ENCODE measurements around the gene ZDHHC14. TPM values are rescaled to one million over a fixed set of nuclear protein-coding genes. Genes with fewer than 3 reads are reported as not detected.

ZDHHC14 gene
- total and polyA plus RNA-seq, 8 donors: 8.2 to 33.2 (median 25.8) TPM

DNA sequence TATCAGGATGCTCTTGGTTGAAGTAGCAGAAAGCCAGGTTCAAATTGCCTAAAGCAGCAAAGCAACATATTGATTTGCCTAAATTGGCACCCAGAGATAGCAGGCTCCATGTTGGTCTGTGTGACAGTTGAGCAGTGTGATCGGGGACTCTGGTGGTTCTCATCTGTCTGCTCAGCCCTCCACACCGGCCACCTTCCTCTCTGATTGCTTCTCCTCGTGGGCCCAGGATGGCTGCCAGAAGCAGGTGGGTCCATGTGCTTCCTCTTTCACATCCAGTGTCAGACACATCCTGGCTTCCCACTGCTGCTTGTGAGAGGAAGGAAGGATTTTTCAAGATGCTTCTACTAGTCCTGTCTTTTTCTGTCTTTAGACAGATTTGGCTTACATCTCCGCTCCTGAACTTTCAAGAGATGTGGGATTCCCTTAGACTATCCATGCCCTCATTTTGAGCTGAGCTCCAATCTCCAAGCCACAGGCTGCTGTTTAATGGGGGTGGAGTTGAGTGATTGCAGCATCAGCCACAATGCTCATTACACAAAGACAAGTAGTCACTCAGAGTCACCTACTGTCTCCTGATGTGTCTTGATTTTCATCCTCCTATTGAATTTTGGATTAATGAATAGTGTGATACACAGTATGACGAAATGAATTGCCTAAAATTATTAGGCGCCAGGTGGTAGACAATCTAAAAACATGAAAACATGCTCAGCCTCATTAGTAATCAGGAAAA is 122.2 kb downstream of the ZDHHC14 start:
- Histone ChIP-seq H3K27ac (no peak overlapping the region), H3K4me1 (no peaks in the 10 kb centered on the region), H3K27me3 (no peaks in the 10 kb centered on the region), H3K9me3 (peaks cover 0 to 17% of the 10 kb centered on the region in 2 donors), H3K36me3 (no peaks in the 10 kb centered on the region), H3K4me3 (no peak overlapping the region)
- ATAC-seq (no peak), DNase-seq (no peak)
- TF ChIP-seq, protein P1, sequence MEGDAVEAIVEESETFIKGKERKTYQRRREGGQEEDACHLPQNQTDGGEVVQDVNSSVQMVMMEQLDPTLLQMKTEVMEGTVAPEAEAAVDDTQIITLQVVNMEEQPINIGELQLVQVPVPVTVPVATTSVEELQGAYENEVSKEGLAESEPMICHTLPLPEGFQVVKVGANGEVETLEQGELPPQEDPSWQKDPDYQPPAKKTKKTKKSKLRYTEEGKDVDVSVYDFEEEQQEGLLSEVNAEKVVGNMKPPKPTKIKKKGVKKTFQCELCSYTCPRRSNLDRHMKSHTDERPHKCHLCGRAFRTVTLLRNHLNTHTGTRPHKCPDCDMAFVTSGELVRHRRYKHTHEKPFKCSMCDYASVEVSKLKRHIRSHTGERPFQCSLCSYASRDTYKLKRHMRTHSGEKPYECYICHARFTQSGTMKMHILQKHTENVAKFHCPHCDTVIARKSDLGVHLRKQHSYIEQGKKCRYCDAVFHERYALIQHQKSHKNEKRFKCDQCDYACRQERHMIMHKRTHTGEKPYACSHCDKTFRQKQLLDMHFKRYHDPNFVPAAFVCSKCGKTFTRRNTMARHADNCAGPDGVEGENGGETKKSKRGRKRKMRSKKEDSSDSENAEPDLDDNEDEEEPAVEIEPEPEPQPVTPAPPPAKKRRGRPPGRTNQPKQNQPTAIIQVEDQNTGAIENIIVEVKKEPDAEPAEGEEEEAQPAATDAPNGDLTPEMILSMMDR (IDR thresholded peaks at IDR 0.05): no peak
- intact Hi-C loops (cut with DNase I): no loop called here

DNA sequence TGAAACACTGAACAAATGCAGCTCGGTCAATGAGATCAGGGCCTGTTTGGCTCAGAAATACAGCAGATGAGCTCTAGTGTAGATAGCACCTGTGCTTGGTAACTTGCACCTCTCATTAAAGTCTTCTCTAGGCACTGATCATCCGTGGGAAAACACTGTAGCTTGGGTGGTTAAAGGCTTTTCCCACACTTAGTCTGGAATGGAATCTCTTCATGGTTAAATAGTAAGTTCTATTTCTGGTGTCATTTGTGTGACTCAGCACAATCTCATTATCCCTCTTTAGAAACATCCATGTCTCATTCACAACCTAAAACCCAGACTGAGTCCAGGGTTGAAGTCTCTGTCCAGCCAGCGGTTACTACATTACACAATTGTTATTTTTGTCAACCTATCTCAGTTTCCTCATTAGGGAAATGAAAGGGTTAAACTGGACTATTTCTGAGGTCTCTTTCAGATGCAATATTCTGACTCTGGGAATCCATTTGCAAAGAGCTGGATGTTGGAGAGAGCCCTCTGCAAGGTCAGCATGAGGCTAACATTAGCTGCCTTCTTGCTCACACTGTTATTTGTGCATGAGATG is 125.0 kb downstream of the ZDHHC14 start:
- H3K27ac ChIP-seq: no peak overlapping the region
- H3K36me3 ChIP-seq: no peaks in the 10 kb centered on the region
- peaks cover 0 to 17% of the 10 kb centered on the region in 2 donors for H3K9me3 ChIP-seq
- intact Hi-C loops (cut with DNase I): no loop called here
- H3K27me3 ChIP-seq: no peaks in the 10 kb centered on the region
- TF ChIP-seq, protein P1 (IDR thresholded peaks at IDR 0.05): no peak
- H3K4me1 ChIP-seq: peaks cover 0 to 2% of the 10 kb centered on the region in 2 donors
- ATAC-seq (no peak), DNase-seq (no peak)
- no peak overlapping the region for H3K4me3 ChIP-seq

DNA sequence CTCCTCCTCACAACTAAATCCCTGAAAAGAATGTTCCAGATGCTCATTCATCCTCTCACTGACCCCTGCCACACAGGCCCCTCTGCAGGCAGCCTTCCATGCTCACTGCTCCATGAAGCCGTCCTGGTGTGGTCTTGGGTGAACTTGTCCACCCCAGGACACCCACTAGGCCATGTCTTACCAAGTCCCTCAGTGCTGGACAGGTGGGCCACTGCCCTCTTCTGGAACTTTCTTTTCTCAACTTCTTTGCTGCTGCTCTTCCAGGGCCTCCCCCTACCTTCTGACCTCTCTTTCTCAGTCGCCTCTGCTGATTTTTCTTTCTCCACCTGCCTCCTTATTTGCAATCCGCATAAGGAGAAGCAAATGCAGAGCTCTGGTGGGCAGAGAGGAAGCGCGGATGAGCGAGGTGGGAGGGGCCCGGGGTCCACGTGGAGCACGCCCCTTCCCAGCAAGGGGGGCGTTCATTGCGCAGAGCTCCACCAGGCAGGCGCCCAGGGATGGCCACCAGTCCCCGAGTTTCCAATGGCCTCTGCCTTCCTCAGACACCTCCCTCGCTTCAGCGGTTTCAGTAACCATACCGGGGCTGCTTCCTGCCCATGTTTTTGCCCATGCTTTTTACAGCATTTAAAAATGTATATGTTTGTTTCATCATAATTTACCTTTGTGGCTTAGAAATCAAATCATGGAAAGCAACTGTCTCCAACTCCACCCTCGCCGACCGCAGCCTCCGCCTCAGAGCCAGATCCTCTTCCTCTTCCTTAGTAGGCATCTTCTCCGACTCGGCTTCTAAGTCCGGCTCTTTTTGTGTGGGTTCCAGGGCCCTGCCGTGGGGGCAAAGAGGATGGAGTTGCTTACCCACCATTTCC is 129.6 kb downstream of the ZDHHC14 start:
- TF ChIP-seq, protein P1 (IDR thresholded peaks at IDR 0.05): no peak
- ATAC-seq (no peak), DNase-seq (peak in 1 of 4 donors; percentile 80)
- H3K4me1 ChIP-seq: peaks cover 0 to 3% of the 10 kb centered on the region in 2 donors
- peaks cover 0 to 14% of the 10 kb centered on the region in 2 donors for H3K9me3 ChIP-seq
- intact Hi-C loops (cut with DNase I): no loop called here
- H3K36me3 ChIP-seq: no peaks in the 10 kb centered on the region
- H3K4me3 ChIP-seq: no peak overlapping the region
- no peaks in the 10 kb centered on the region for H3K27me3 ChIP-seq
- no peak overlapping the region for H3K27ac ChIP-seq

DNA sequence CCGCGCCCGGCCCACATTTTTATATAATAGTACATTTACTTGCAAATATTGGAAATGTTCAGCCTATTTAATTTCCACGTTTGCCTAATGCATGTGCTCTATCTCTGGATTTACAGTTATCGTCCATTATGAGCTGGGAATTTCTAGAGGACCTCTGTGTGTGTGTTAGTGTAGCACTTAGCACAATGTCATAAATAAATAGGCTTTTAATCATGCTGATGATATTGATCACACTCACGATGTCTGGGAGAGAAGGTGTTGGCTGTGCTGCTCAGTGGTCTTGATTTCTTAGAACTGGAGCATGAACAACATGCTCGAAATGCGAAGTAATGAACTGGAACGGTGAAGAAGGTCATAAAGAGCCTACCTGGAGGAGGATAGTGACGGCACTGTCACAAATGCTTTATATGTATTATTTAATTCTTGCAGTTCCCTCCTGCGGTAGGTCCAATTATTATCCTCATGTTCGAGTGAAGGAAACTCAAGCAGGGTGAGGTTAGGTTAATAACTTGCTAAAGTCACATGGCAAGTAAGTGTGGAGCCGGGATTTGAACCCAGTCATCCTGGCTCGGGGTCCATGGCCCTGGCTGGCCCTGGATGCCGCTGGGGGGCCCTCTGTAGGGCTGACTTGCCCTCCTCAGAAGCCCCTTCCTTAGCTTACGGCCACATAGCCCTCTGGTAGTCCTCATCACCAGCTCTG is 130.8 kb downstream of the ZDHHC14 start:
- no peak overlapping the region for H3K27ac ChIP-seq
- no peak for ATAC-seq

More for the DNA sequence above, 130.8 kb downstream of the ZDHHC14 start:
- H3K4me3 ChIP-seq: no peak overlapping the region
- TF ChIP-seq, protein P1 (IDR thresholded peaks at IDR 0.05): no peak
- peaks cover 0 to 1% of the 10 kb centered on the region in 2 donors for H3K9me3 ChIP-seq
- peaks cover 0 to 3% of the 10 kb centered on the region in 2 donors for H3K4me1 ChIP-seq
- no peak for DNase-seq
- H3K27me3 ChIP-seq: no peaks in the 10 kb centered on the region
- intact Hi-C loops (cut with DNase I): no loop called here
- H3K36me3 ChIP-seq: no peaks in the 10 kb centered on the region

All from left lung (tissue), 10 donors.